GM18867 (cell line): ENCODE data around the gene VGLL2.
"Not testable (repeated sequence)": the region's sequence is repeated elsewhere in the genome, so short reads cannot be mapped to it uniquely, and the experiment has no call there.

ENCODE experiments used
- ATAC-seq: cut with Tn5 transposase; IDR thresholded peaks from one replicate; pipeline ENCODE4 v1.9.1; 2021; ENCODE audit warnings: mild to moderate bottlenecking, moderate library complexity; ENCODE audit not compliant: unreplicated experiment

Gene VGLL2

GRCh38 chr6:117265410-117266256, at the start of gene VGLL2:
VGLL2 (plus strand) TSS chr6:117265558; CDS start chr6:117265764, 206 bp downstream.
- ATAC-seq, result no peak

- no peak for ATAC-seq
These were observed 42.5 kb upstream of the VGLL2 start for GRCh38 chr6:117222861-117223260.

- no peak for ATAC-seq
These were observed 38.6 kb upstream of the VGLL2 start for GRCh38 chr6:117226778-117227177.

- ATAC-seq, result no peak
These were observed 38.0 kb upstream of the VGLL2 start for GRCh38 chr6:117227245-117227962.

GRCh38 chr6:117228202-117228601, 37.2 kb upstream of the VGLL2 start:
- ATAC-seq, result no peak

- no peak for ATAC-seq
These were observed 35.5 kb upstream of the VGLL2 start for GRCh38 chr6:117229870-117230269.

GRCh38 chr6:117231466-117231865, 33.9 kb upstream of the VGLL2 start:
- no peak for ATAC-seq

- ATAC-seq, result no peak
These were observed 33.2 kb upstream of the VGLL2 start for GRCh38 chr6:117232196-117232595.

GRCh38 chr6:117233145-117233544, 32.2 kb upstream of the VGLL2 start:
- no peak for ATAC-seq

- no peak for ATAC-seq
These were observed 27.8 kb upstream of the VGLL2 start for GRCh38 chr6:117237561-117237960.

GRCh38 chr6:117244571-117244970, 20.8 kb upstream of the VGLL2 start:
- ATAC-seq, result not testable (repeated sequence)

- not testable (repeated sequence) for ATAC-seq
These were observed 20.4 kb upstream of the VGLL2 start for GRCh38 chr6:117244979-117245378.

- ATAC-seq, result no peak
These were observed 11.6 kb upstream of the VGLL2 start for GRCh38 chr6:117253785-117254184.

GRCh38 chr6:117262799-117263198, 2.6 kb upstream of the VGLL2 start:
- ATAC-seq, result no peak

GRCh38 chr6:117263353-117263927, 1.9 kb upstream of the VGLL2 start:
- ATAC-seq, result no peak

- ATAC-seq, result peak; percentile 8
These were observed 1.0 kb upstream of the VGLL2 start for GRCh38 chr6:117264369-117264691.

GRCh38 chr6:117264692-117265409, 507 bp upstream of the VGLL2 start:
- ATAC-seq, result peak; percentile 38

- no peak for ATAC-seq
These were observed 1.1 kb downstream of the VGLL2 start for GRCh38 chr6:117266257-117267053.

GRCh38 chr6:117267054-117267347, 1.6 kb downstream of the VGLL2 start:
- no peak for ATAC-seq

GRCh38 chr6:117267766-117268534, 2.6 kb downstream of the VGLL2 start:
- ATAC-seq, result no peak
